ENCODE measurements around the gene GAL3ST3. TPM values are rescaled to one million over a fixed set of nuclear protein-coding genes. Genes with fewer than 3 reads are reported as not detected.
"Not testable (repeated sequence)": the region's sequence is repeated elsewhere in the genome, so short reads cannot be mapped to it uniquely, and the experiment has no call there.

The GAL3ST3 gene
- total RNA-seq, 1 donor: 3.2 TPM

GRCh38 chr11:66015936-66016792 is 32.8 kb downstream of the GAL3ST3 start:
- DNase-seq (ENCODE audit: low read depth in 2 of 3, low spot score in 2 of 3): no peak

- DNase-seq (ENCODE audit: low read depth in 2 of 3, low spot score in 2 of 3): no peak
Observed at GRCh38 chr11:66015454-66015881, 33.5 kb downstream of the GAL3ST3 start.

DNA sequence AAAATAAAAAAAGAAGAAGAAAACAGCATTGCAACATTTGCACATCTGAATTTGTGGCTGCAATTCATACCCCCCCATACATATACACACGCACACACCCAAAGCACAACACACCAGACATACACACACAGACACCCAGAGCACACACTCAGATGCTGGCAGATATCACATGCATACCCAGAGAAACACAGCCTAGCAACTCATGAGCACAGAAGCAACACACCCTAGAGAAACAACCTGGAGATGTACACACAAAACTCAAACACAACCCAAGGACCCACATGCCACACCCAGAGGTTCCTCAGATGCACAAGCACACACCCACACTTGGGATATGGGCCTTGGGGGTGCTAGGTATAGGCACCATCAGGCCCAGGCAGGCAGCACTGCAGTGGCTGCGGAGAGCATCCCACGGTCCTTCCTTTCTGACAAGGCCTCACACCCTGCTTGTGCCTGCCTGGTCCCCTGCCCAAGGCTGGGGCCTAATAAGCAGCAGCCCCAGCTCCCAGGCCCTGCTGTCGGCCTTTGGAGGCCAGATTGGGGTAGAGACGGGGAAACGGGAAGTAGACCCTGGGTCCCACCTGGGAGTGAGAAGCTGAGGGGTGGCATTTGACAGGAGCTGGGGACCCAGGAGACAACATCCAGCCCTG is 34.0 kb downstream of the GAL3ST3 start:
- DNase-seq (ENCODE audit: low read depth in 2 of 3, low spot score in 2 of 3): no peak

- no peak for DNase-seq (ENCODE audit: low read depth in 2 of 3, low spot score in 2 of 3)
Observed at GRCh38 chr11:66013762-66014100, 35.2 kb downstream of the GAL3ST3 start.

GRCh38 chr11:66012946-66013761 is 35.8 kb downstream of the GAL3ST3 start:
- DNase-seq (ENCODE audit: low read depth in 2 of 3, low spot score in 2 of 3): peak in 1 of 3 donors; percentile 44

GRCh38 chr11:66012371-66012945 is 36.5 kb downstream of the GAL3ST3 start:
- no peak for DNase-seq (ENCODE audit: low read depth in 2 of 3, low spot score in 2 of 3)

DNA sequence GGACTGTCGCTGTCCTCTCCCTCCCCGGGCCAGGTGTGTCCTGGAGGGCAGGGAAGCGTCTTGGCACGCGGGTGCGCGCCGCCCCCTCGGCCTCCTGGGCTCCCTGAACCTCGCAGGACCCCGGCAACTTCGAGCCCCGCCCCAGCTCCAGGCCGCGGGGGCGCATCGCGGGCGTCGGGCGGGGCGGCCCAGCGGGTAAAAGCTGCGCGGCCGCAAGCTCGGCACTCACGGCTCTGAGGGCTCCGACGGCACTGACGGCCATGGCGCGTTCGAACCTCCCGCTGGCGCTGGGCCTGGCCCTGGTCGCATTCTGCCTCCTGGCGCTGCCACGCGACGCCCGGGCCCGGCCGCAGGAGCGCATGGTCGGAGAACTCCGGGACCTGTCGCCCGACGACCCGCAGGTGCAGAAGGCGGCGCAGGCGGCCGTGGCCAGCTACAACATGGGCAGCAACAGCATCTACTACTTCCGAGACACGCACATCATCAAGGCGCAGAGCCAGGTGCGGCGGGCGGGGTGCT is 37.1 kb downstream of the GAL3ST3 start, which contains the start of gene CST6:
TSS of gene CST6 (plus strand) at position 224 of the 519 bp plus-strand sequence. CDS start at position 261, 37 bp downstream.
- no peak for DNase-seq (ENCODE audit: low read depth in 2 of 3, low spot score in 2 of 3)

GRCh38 chr11:66011239-66011784 is 37.6 kb downstream of the GAL3ST3 start:
- no peak for DNase-seq (ENCODE audit: low read depth in 2 of 3, low spot score in 2 of 3)

- not testable (repeated sequence) for DNase-seq (ENCODE audit: low read depth in 2 of 3, low spot score in 2 of 3)
Observed at GRCh38 chr11:66010036-66010435, 38.9 kb downstream of the GAL3ST3 start.

- no peak for DNase-seq (ENCODE audit: low read depth in 2 of 3, low spot score in 2 of 3)
Observed at GRCh38 chr11:66008468-66009101, 40.4 kb downstream of the GAL3ST3 start.

DNA sequence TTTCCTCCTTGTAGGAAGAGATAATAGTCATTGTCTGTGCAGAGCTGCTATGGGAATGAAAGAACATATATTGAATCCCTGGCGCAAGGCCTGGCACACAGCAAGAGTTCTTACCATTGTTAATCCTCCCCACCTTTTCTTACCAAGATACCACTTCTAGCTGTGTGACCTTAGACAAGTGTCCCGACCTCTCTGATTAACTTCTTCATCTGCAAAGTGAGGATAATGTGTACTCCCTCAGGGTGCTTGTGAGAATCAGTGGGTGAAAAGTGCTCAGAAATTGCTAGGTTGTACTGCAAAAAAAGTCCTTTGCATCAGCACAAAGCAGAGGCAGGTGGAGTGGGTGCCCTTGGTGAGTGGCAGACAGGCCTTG is 40.9 kb downstream of the GAL3ST3 start:
- DNase-seq (ENCODE audit: low read depth in 2 of 3, low spot score in 2 of 3): no peak

- no peak for DNase-seq (ENCODE audit: low read depth in 2 of 3, low spot score in 2 of 3)
Observed at GRCh38 chr11:66007201-66007634, 41.7 kb downstream of the GAL3ST3 start.

DNA sequence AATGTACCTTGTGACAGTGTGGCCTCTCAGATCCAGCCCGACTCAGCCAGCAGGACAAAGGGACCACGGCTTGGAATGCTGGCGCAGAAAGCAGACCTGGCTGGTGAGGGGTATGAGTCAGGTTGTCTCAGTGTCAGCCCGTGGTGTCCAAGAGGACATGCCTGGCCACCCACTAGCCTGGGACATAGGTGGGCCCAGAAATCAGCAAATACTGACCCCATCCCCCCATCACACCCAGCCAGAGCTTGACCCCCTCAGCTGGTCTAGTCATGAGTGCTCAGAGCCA is 42.1 kb downstream of the GAL3ST3 start:
- DNase-seq (ENCODE audit: low read depth in 2 of 3, low spot score in 2 of 3): no peak

GRCh38 chr11:66006134-66006890 is 42.6 kb downstream of the GAL3ST3 start:
- DNase-seq (ENCODE audit: low read depth in 2 of 3, low spot score in 2 of 3): no peak

DNA sequence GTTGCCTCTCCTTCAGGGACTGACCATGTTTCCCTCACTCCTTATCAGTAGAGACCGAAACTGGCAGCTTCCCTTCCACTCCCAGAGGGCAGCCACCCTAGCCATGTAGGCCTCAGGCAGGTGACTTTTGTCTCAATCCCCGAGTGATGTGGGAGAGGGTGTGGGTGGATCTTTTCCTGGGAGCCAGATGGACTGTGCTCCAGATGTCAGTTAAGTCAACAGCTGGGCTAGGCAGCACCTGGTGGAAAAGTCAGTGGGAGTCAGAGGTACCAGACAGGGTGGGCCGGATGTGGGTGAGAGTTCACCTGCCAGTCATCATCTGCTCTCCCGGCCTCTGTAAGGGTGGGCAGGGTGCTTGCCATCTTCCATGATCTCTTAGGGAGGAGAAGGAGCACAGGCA is 44.8 kb downstream of the GAL3ST3 start:
- DNase-seq (ENCODE audit: low read depth in 2 of 3, low spot score in 2 of 3): no peak

DNA sequence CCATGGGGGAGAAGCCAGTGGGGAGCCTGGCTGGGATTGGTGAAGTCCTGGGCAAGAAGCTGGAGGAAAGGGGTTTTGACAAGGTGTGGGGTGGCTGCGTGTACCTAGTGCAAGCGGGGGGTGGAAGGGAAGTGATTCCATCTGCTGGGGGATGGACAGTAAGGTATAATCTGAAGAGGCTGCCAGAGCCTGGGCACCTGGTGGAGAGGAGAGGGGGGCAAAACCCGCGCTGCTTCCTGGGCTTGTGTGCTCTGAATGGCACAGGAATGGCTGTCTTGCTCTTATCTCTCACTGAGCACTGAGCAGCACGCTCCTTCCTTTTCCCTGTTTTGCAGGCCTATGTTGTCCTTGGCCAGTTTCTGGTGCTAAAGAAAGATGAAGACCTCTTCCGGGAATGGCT is 45.7 kb downstream of the GAL3ST3 start:
- DNase-seq (ENCODE audit: low read depth in 2 of 3, low spot score in 2 of 3): no peak

DNA sequence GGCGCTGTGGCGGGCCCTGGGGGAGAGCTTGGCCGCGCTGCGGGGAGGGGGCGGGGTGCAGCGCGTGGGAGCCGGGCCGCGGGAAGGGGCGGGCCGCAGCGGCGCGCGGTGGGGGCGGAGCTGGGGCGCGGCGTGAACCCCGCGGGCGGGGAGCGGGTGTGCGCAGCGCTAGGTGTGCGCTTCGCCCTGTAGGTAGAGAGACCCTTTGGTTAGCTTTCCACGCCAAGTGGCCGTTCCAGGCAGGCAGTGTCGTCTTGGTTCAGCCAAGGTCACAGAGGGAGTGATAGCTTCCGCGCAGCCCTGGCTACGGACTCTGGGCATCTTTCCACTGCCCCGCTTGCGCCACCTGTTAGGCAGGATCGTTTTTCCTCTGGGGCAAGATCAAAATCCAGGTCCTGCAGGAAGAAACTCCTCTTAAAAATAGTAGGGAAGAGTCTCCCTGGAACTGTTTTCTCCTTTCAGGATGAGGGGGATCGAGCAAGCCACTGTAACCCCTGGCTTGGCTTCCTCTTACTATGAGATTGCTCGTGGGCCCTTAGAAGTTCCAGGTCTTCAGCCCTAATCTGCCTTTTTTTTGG is 46.2 kb downstream of the GAL3ST3 start:
- DNase-seq (ENCODE audit: low read depth in 2 of 3, low spot score in 2 of 3): no peak

GRCh38 chr11:66001942-66002647 is 46.9 kb downstream of the GAL3ST3 start, which contains the start of the genes BANF1 and EIF1AD:
Gene BANF1, plus strand, starts transcription at chr11:66002503. Its CDS starts 748 bp downstream, at chr11:66003251.
Gene EIF1AD, minus strand, starts transcription at chr11:66002157. Its CDS starts 1,768 bp downstream, at chr11:66000389.
- peak; percentile 87 to 98 (median 98) for DNase-seq (ENCODE audit: low read depth in 2 of 3, low spot score in 2 of 3)
